Choroid plexus epithelial cell (primary cell): ENCODE results near the gene PACC1.

Experiments
- DNase-seq: peaks from one replicate; pipeline ENCODE4 v3.0.0-alpha.2; 2010; ENCODE audit warnings: low read depth
- H3K4me3 ChIP-seq: 2 replicates; pipeline ENCODE4 v1.5.1; 2011; ENCODE audit warnings: low read depth, mild to moderate bottlenecking, control low read depth, low read length, moderate library complexity
- CTCF ChIP-seq: conservative IDR thresholded peaks from 2 replicates; pipeline ENCODE4 v1.5.1; 2011; ENCODE audit warnings: low read depth, mild to moderate bottlenecking, control low read depth, inconsistent platforms, low read length, moderate library complexity

Gene PACC1

GRCh38 chr1:212375986-212376385 is 38.7 kb downstream of the PACC1 start:
- TF ChIP-seq CTCF = no peak
- no peak for DNase-seq
- no peak overlapping the region for H3K4me3 ChIP-seq

GRCh38 chr1:212368073-212368484 is 46.6 kb downstream of the PACC1 start:
- no peak overlapping the region for H3K4me3 ChIP-seq
- TF ChIP-seq CTCF = peak; percentile 96
- peak; percentile 89 for DNase-seq

- DNase-seq = no peak
- H3K4me3 ChIP-seq = no peak overlapping the region
These were observed 47.1 kb downstream of the PACC1 start for GRCh38 chr1:212367474-212368072.

GRCh38 chr1:212366901-212367300 is 47.8 kb downstream of the PACC1 start:
- DNase-seq = peak; percentile 50
- no peak for TF ChIP-seq CTCF
- H3K4me3 ChIP-seq = no peak overlapping the region

More at GRCh38 chr1:212367474-212368072, 47.1 kb downstream of the PACC1 start:
- no peak for TF ChIP-seq CTCF

- H3K4me3 ChIP-seq = no peak overlapping the region
- peak; percentile 33 for DNase-seq
- TF ChIP-seq CTCF = no peak
These were observed 49.7 kb downstream of the PACC1 start for GRCh38 chr1:212364985-212365384.

GRCh38 chr1:212359794-212360479 is 54.7 kb downstream of the PACC1 start:
- no peak overlapping the region for H3K4me3 ChIP-seq
- TF ChIP-seq CTCF = no peak
- no peak for DNase-seq

GRCh38 chr1:212355230-212355969 is 59.3 kb downstream of the PACC1 start:
- no peak overlapping the region for H3K4me3 ChIP-seq
- no peak for DNase-seq
- no peak for TF ChIP-seq CTCF
